Motor neuron (in vitro differentiated cells): Measurements from ENCODE around the gene TES. TPM values are rescaled to one million over a fixed set of nuclear protein-coding genes. Genes with fewer than 3 reads are reported as not detected.

Experiments
- ATAC-seq, 8 experiments: fragments of 200-7000 bp; cut with Tn5 transposase; replicated peaks in 6 of 8; 2 replicates each; pipeline ENCODE4 v1.8.0; 2021; ENCODE audit warnings: mild to moderate bottlenecking in 8 of 8, moderate library complexity in 8 of 8
- H3K27ac ChIP-seq, 2 donors: fragments of 250-450 bp; sonication (Bioruptor Pico); 2 replicates each; pipeline ENCODE4 v1.9.0; 2021; ENCODE audit warnings: antibody characterized with exemption in 2 of 2, mild to moderate bottlenecking in 2 of 2, moderate library complexity in 1 of 2
- H3K4me1 ChIP-seq, 2 donors: fragments of 250-450 bp; sonication (Bioruptor Pico); replicated peaks in 1 of 2; 2 replicates each; pipeline ENCODE4 v1.6.1; 2021; ENCODE audit warnings: antibody characterized with exemption in 2 of 2, mild to moderate bottlenecking in 2 of 2, moderate library complexity in 1 of 2
- H3K4me3 ChIP-seq, 5 donors: fragments of 250-450 bp; sonication (Bioruptor Pico); 2 replicates each; pipeline ENCODE4 v1.9.0; 2021; ENCODE audit warnings: antibody characterized with exemption in 5 of 5, mild to moderate bottlenecking in 5 of 5, moderate library complexity in 4 of 5
- WGBS, 10 experiments: fragments of 450-650 bp; shearing (Covaris generic); methylation state at CpG; one replicate each; pipeline ENCODE4 v1.0.0; 2022; 5-methylcytosine and 5-hydroxymethylcytosine counted together
- in situ Hi-C, 9 experiments: fragments of 400-800 bp; cut with MboI; loops; one replicate each; pipeline ENCODE4 v1.15.0; 2021; ENCODE audit warnings: low sequenced_read_pairs in 9 of 9, low pct_unique_long_range_greater_than_20kb in 2 of 9; ENCODE audit not compliant: unreplicated experiment in 9 of 9
- total RNA-seq, 8 experiments: library from RNA; unstranded; fragments of 300-600 nt; gene quantifications; 2 replicates each; pipeline versions ENCODE4 v1.2.3 to v1.2.4, GENCODE V29; 2022

TES gene
- total RNA-seq, result 100 to 1,000 TPM in 2 of 8 experiments, 10 to 100 TPM in 6; 24.2 to 103 (median 44.6) TPM

- in situ Hi-C loops, result no loop called here
- WGBS, 10 experiments, result 0 to 23% (median 0%) methylated on average over 1 to 10 of the region's 83 CpGs; no CpG with 5 or more reads in 4 of the 10 experiments
- peak within 1 kb of the TSS in 1 of 2 donors; percentile 59 for H3K27ac ChIP-seq
- H3K4me3 ChIP-seq, result peak within 1 kb of the TSS; percentile 59 to 94 (median 92)
- peak; percentile 59 to 92 (median 84) for ATAC-seq
- H3K4me1 ChIP-seq, result peaks cover 2 to 23% of the 10 kb centered on the region in 2 donors
Observed at GRCh38 chr7:116210345-116211005, at the start of gene TES. TSS of gene TES (plus strand) at chr7:116210539. CDS start at chr7:116210708, 169 bp downstream.

GRCh38 chr7:116161728-116162127 lies 48.6 kb upstream of the TES start:
- no peaks in the 10 kb centered on the region for H3K4me1 ChIP-seq
- no peak overlapping the region for H3K27ac ChIP-seq
- no peak for ATAC-seq
- in situ Hi-C loops, result no loop called here
- no peak overlapping the region for H3K4me3 ChIP-seq

GRCh38 chr7:116162254-116162653 lies 48.1 kb upstream of the TES start:
- in situ Hi-C loops, result no loop called here
- H3K27ac ChIP-seq, result no peak overlapping the region
- no peak overlapping the region for H3K4me3 ChIP-seq
- no peaks in the 10 kb centered on the region for H3K4me1 ChIP-seq
- no peak for ATAC-seq

GRCh38 chr7:116162992-116163391 lies 47.3 kb upstream of the TES start:
- Histone ChIP-seq H3K4me3 (no peak overlapping the region), H3K4me1 (no peaks in the 10 kb centered on the region), H3K27ac (no peak overlapping the region)
- ATAC-seq, result peak in 1 of 8 experiments; percentile 11
- in situ Hi-C loops, result no loop called here

GRCh38 chr7:116164552-116165306 lies 45.6 kb upstream of the TES start:
- ATAC-seq, result peak in 3 of 8 experiments; percentile 67 to 90 (median 87)
- 7 to 100% (median 76%) methylated on average over 1 to 2 of the region's 2 CpGs; no CpG with 5 or more reads in 1 of the 10 experiments for WGBS, 10 experiments
- Histone ChIP-seq H3K4me1 (no peaks in the 10 kb centered on the region), H3K4me3 (no peak overlapping the region), H3K27ac (no peak overlapping the region)
- in situ Hi-C loops, result no loop called here

GRCh38 chr7:116165717-116166116 lies 44.6 kb upstream of the TES start:
- 17 to 100% (median 92%) methylated on average over 1 to 2 of the region's 2 CpGs for WGBS, 10 experiments
- in situ Hi-C loops, result no loop called here
- ATAC-seq, result no peak

GRCh38 chr7:116166156-116166555 lies 44.2 kb upstream of the TES start:
- 50 to 100% (median 94%) methylated on average over 1 to 2 of the region's 2 CpGs; no CpG with 5 or more reads in 4 of the 10 experiments for WGBS, 10 experiments
- Histone ChIP-seq H3K4me3 (no peak overlapping the region), H3K27ac (no peak overlapping the region), H3K4me1 (no peaks in the 10 kb centered on the region)
- ATAC-seq, result no peak
- in situ Hi-C loops, result no loop called here

More at GRCh38 chr7:116165717-116166116, 44.6 kb upstream of the TES start:
- H3K4me3 ChIP-seq, result no peak overlapping the region
- no peaks in the 10 kb centered on the region for H3K4me1 ChIP-seq
- no peak overlapping the region for H3K27ac ChIP-seq

- no peak overlapping the region for H3K27ac ChIP-seq
- H3K4me1 ChIP-seq, result no peaks in the 10 kb centered on the region
- in situ Hi-C loops, result no loop called here
- WGBS, 10 experiments, result 80 to 100% (median 96%) methylated on average over 1 to 4 of the region's 4 CpGs; no CpG with 5 or more reads in 3 of the 10 experiments
- ATAC-seq, result no peak
- H3K4me3 ChIP-seq, result no peak overlapping the region
Observed at GRCh38 chr7:116167177-116167576, 43.2 kb upstream of the TES start.

GRCh38 chr7:116169060-116169459 lies 41.3 kb upstream of the TES start:
- Histone ChIP-seq H3K4me1 (peaks cover 0 to 2% of the 10 kb centered on the region in 2 donors), H3K27ac (no peak overlapping the region), H3K4me3 (no peak overlapping the region)
- WGBS, 10 experiments, result 0 to 60% (median 13%) methylated on average over 1 of the region's 1 CpG; no CpG with 5 or more reads in 5 of the 10 experiments
- in situ Hi-C loops, result no loop called here
- ATAC-seq, result peak in 1 of 8 experiments; percentile 62

GRCh38 chr7:116170180-116170579 lies 40.2 kb upstream of the TES start:
- in situ Hi-C loops, result no loop called here
- Histone ChIP-seq H3K4me1 (peaks cover 0 to 2% of the 10 kb centered on the region in 2 donors), H3K4me3 (no peak overlapping the region), H3K27ac (no peak overlapping the region)
- ATAC-seq, result peak in 1 of 8 experiments; percentile 48

- Histone ChIP-seq H3K4me3 (no peak overlapping the region), H3K27ac (no peak overlapping the region), H3K4me1 (peaks cover 0 to 2% of the 10 kb centered on the region in 2 donors)
- in situ Hi-C loops, result no loop called here
- WGBS, 10 experiments, result 20 to 80% (median 70%) methylated on average over 1 to 2 of the region's 2 CpGs; no CpG with 5 or more reads in 2 of the 10 experiments
- no peak for ATAC-seq
Observed at GRCh38 chr7:116171094-116171493, 39.2 kb upstream of the TES start.

GRCh38 chr7:116172353-116172752 lies 38.0 kb upstream of the TES start:
- in situ Hi-C loops, result no loop called here
- Histone ChIP-seq H3K4me3 (no peak overlapping the region), H3K4me1 (peaks cover 0 to 2% of the 10 kb centered on the region in 2 donors), H3K27ac (no peak overlapping the region)
- ATAC-seq, result no peak

- Histone ChIP-seq H3K4me3 (no peak overlapping the region), H3K4me1 (peaks cover 0 to 2% of the 10 kb centered on the region in 2 donors), H3K27ac (no peak overlapping the region)
- WGBS, 10 experiments, result 20 to 81% (median 50%) methylated on average over 3 to 8 of the region's 8 CpGs; no CpG with 5 or more reads in 1 of the 10 experiments
- in situ Hi-C loops, result no loop called here
- ATAC-seq, result peak in 4 of 8 experiments; percentile 18 to 69 (median 38)
Observed at GRCh38 chr7:116173051-116174028, 37.0 kb upstream of the TES start.
